PC-9 (cell line): ENCODE measurements around the gene MRPL12.

ENCODE experiments used
- CTCF ChIP-seq: fragments of 200-600 bp; sonication (generic); conservative IDR thresholded peaks from 2 replicates; pipeline ENCODE4 v1.6.1; 2017; ENCODE audit warnings: mixed run types, antibody characterized with exemption, mild to moderate bottlenecking, moderate library complexity
- EZH2 ChIP-seq: fragments of 200-600 bp; sonication (generic); IDR thresholded peaks from 2 replicates; pipeline ENCODE4 v1.8.0; 2017; ENCODE audit warnings: antibody characterized with exemption, low read depth

DNA sequence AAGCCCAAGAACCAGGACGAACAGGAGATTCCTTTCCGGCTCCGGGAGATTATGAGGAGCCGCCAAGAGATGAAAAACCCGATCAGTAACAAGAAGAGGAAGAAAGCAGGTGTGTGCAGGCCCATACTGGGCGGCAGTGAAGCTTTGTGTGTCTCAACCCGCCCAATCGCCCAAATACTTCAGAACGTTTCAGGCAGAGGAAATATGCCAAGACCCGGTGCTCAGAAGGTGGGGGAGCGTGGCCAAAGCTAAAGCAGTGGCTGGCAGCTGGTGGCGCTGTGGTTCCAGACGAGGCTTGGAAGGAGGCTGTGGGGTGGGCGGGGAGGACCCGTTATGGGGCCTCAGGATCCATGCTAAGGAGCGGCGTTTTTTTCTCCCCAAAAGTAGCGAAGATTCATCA is 35.4 kb upstream of the MRPL12 start:
- TF ChIP-seq CTCF (no peak), EZH2 (no peak)
